Sigmoid colon (tissue), 4 donors: ENCODE measurements around the gene COL4A3.

Experiments
- EP300 ChIP-seq, 4 donors: sonication (generic); formaldehyde crosslinking; IDR thresholded peaks; one replicate each; pipeline ENCODE4 v1.6.1; 2017; ENCODE audit warnings: antibody characterized with exemption in 4 of 4
- POLR2A ChIP-seq, 2 donors: fragments of 450-650 bp; IDR thresholded peaks; one replicate each; pipeline ENCODE4 v1.6.1; 2016; ENCODE audit warnings: antibody characterized with exemption in 2 of 2, mild to moderate bottlenecking in 2 of 2, moderate library complexity in 2 of 2
- POLR2AphosphoS5 ChIP-seq, 4 donors: sonication (generic); formaldehyde crosslinking; IDR thresholded peaks; one replicate each; pipeline ENCODE4 v1.6.1; 2017; ENCODE audit warnings: antibody characterized with exemption in 4 of 4
- TF ChIP-seq, protein P1 (sequence below), 4 experiments: fragments of 450-650 bp in 3 of 4; fragments of 200-600 bp in 1 of 4; IDR thresholded peaks; one replicate each; pipeline ENCODE4 v1.5.1; 2016 to 2019; ENCODE audit warnings: antibody characterized with exemption in 4 of 4, mild to moderate bottlenecking in 3 of 4, moderate library complexity in 2 of 4

- TF ChIP-seq POLR2AphosphoS5 (IDR thresholded peaks at IDR 0.05), result no peak
- no peak for TF ChIP-seq POLR2A (IDR thresholded peaks at IDR 0.05)
- TF ChIP-seq, protein P1, sequence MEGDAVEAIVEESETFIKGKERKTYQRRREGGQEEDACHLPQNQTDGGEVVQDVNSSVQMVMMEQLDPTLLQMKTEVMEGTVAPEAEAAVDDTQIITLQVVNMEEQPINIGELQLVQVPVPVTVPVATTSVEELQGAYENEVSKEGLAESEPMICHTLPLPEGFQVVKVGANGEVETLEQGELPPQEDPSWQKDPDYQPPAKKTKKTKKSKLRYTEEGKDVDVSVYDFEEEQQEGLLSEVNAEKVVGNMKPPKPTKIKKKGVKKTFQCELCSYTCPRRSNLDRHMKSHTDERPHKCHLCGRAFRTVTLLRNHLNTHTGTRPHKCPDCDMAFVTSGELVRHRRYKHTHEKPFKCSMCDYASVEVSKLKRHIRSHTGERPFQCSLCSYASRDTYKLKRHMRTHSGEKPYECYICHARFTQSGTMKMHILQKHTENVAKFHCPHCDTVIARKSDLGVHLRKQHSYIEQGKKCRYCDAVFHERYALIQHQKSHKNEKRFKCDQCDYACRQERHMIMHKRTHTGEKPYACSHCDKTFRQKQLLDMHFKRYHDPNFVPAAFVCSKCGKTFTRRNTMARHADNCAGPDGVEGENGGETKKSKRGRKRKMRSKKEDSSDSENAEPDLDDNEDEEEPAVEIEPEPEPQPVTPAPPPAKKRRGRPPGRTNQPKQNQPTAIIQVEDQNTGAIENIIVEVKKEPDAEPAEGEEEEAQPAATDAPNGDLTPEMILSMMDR (IDR thresholded peaks at IDR 0.05), result no peak
- TF ChIP-seq EP300 (IDR thresholded peaks at IDR 0.05), result no peak
Observed at GRCh38 chr2:227360351-227360750, 195.9 kb downstream of the COL4A3 start.
